ENCODE measurements around the gene SLC16A7. TPM values are rescaled to one million over a fixed set of nuclear protein-coding genes. Genes with fewer than 3 reads are reported as not detected.
A peak's percentile ranks its signal among the peaks of the same experiment; 100 is the strongest.

Gene SLC16A7
- total RNA-seq, result 24.9 to 26.0 TPM (median 25.0 TPM) in 3 replicates
- long read RNA-seq, partial matches to known transcripts, result 0 of 1 reads
- long read RNA-seq, other reads (novel, unspliced or antisense), result 1 of 1 reads

- no peaks in the 10 kb centered on the region for H3K36me3 Mint-ChIP-seq (ENCODE audit: low read depth)
- H3K27me3 Mint-ChIP-seq (ENCODE audit: low read depth), result no peaks in the 10 kb centered on the region
- H3K9me3 Mint-ChIP-seq (ENCODE audit: low read depth), result no peaks in the 10 kb centered on the region
- peak within 1 kb of the TSS; percentile 99 for H3K27ac Mint-ChIP-seq (ENCODE audit: unreplicated experiment)
- DNase-seq (ENCODE audit: low spot score), result peak; percentile 94
- peak; percentile 45 for TF ChIP-seq CTCF (IDR thresholded peaks at IDR 0.05)
- H3K4me1 Mint-ChIP-seq (ENCODE audit: low read depth), result peaks cover 25% of the 10 kb centered on the region
- peak within 1 kb of the TSS; percentile 94 for H3K4me3 Mint-ChIP-seq (ENCODE audit: unreplicated experiment)
Observed at GRCh38 chr12:59595883-59596540, at the start of gene SLC16A7. TSS of gene SLC16A7 (plus strand) at chr12:59596029. CDS start at chr12:59704802, 108,773 bp downstream.

- Mint-ChIP-seq H3K27ac (ENCODE audit: unreplicated experiment) (no peak overlapping the region), H3K27me3 (ENCODE audit: low read depth) (peaks cover 14% of the 10 kb centered on the region), H3K9me3 (ENCODE audit: low read depth) (no peaks in the 10 kb centered on the region), H3K4me1 (ENCODE audit: low read depth) (no peaks in the 10 kb centered on the region), H3K36me3 (ENCODE audit: low read depth) (no peaks in the 10 kb centered on the region), H3K4me3 (ENCODE audit: unreplicated experiment) (no peak overlapping the region)
- TF ChIP-seq CTCF (IDR thresholded peaks at IDR 0.05), result no peak
- no peak for DNase-seq (ENCODE audit: low spot score)
Observed at GRCh38 chr12:59548930-59549329, 46.9 kb upstream of the SLC16A7 start.

- Mint-ChIP-seq H3K27ac (ENCODE audit: unreplicated experiment) (no peak overlapping the region), H3K9me3 (ENCODE audit: low read depth) (peaks cover 3% of the 10 kb centered on the region), H3K4me1 (ENCODE audit: low read depth) (no peaks in the 10 kb centered on the region), H3K4me3 (ENCODE audit: unreplicated experiment) (no peak overlapping the region), H3K27me3 (ENCODE audit: low read depth) (peaks cover 20% of the 10 kb centered on the region), H3K36me3 (ENCODE audit: low read depth) (no peaks in the 10 kb centered on the region)
- DNase-seq (ENCODE audit: low spot score), result no peak
- TF ChIP-seq CTCF (IDR thresholded peaks at IDR 0.05), result no peak
Observed at GRCh38 chr12:59559696-59560095, 36.1 kb upstream of the SLC16A7 start.

- Mint-ChIP-seq H3K4me1 (ENCODE audit: low read depth) (no peaks in the 10 kb centered on the region), H3K27me3 (ENCODE audit: low read depth) (peaks cover 7% of the 10 kb centered on the region), H3K9me3 (ENCODE audit: low read depth) (peaks cover 2% of the 10 kb centered on the region), H3K36me3 (ENCODE audit: low read depth) (no peaks in the 10 kb centered on the region), H3K27ac (ENCODE audit: unreplicated experiment) (no peak overlapping the region), H3K4me3 (ENCODE audit: unreplicated experiment) (no peak overlapping the region)
- DNase-seq (ENCODE audit: low spot score), result no peak
- TF ChIP-seq CTCF (IDR thresholded peaks at IDR 0.05), result no peak
Observed at GRCh38 chr12:59570145-59570544, 25.7 kb upstream of the SLC16A7 start.

- Mint-ChIP-seq H3K4me3 (ENCODE audit: unreplicated experiment) (no peak overlapping the region), H3K4me1 (ENCODE audit: low read depth) (no peaks in the 10 kb centered on the region), H3K27me3 (ENCODE audit: low read depth) (peaks cover 10% of the 10 kb centered on the region), H3K27ac (ENCODE audit: unreplicated experiment) (no peak overlapping the region), H3K36me3 (ENCODE audit: low read depth) (no peaks in the 10 kb centered on the region), H3K9me3 (ENCODE audit: low read depth) (peaks cover 2% of the 10 kb centered on the region)
- TF ChIP-seq CTCF (IDR thresholded peaks at IDR 0.05), result no peak
- no peak for DNase-seq (ENCODE audit: low spot score)
Observed at GRCh38 chr12:59574406-59574805, 21.4 kb upstream of the SLC16A7 start.

Data from chondrocyte (in vitro differentiated cells).